CD4-positive, alpha-beta T cell treated with Interleukin-6 for 4 hours (primary cell): ENCODE data around the gene PPM1H.
"Not testable (repeated sequence)": the region's sequence is repeated elsewhere in the genome, so short reads cannot be mapped to it uniquely, and the experiment has no call there.

Source experiments
- DNase-seq: peaks from one replicate; pipeline ENCODE4 v3.0.0-alpha.2; 2020; ENCODE audit warnings: mixed read lengths

Gene PPM1H

DNA sequence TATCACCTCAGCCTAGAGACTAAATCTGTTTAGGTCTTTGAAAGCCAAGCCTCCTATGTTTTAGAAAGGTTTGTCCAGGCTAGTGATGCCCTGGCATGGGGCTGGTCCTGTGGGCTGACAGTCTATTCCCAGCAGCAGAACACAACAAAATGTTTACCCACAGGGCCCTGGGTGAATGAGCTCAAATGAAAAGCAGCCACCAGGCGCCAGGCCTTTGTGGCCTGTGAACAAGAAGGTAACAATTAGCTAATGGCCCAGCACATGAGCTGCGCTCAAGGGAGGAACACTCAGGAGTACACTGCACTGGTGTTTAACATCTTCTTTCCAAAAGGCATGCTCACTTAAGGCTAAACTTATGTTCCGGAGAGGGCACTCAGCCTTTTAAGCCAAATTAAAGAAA is 266.2 kb downstream of the PPM1H start:
- DNase-seq: no peak

GRCh38 chr12:62664951-62665350 is 270.0 kb downstream of the PPM1H start:
- DNase-seq: not testable (repeated sequence)

DNA sequence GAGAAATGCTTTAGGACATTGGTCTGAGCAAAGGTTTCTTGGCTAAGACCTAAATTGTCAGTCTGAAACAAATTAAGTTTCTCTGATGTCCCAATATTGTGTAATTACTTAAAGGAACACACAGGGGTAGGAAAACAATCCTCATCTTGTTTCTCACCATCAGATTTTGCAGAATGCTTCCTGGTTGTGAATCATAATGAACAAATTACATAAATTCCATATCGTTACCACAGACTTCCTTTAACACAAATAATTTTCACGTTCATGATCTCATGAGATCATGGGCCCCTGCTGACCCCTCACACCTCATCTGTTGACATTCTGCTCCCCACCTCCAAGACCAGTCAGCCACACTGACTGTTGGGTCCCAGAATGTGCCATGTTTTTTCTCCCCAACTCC is 274.2 kb downstream of the PPM1H start:
- no peak for DNase-seq

GRCh38 chr12:62659453-62660295 is 275.3 kb downstream of the PPM1H start:
- no peak for DNase-seq

DNA sequence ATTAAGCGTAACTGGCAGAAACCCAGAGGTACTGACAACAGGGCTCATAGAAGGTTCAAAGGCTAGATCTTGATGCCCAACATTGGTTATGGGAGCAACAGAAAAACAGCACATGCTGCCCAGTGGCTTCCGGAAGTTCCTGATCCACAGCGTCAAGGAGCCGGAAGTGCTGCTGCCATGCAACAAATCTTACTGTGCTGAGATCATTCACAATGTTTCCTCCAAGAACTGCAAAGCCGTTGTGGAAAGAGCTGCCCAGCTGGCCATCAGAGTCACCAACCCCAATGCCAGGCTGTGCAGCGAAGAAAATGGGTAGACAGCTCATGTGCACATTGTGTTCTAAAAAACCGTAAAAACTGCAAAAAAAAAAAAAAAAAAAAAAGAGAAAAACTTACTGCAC is 276.0 kb downstream of the PPM1H start:
- DNase-seq: no peak

DNA sequence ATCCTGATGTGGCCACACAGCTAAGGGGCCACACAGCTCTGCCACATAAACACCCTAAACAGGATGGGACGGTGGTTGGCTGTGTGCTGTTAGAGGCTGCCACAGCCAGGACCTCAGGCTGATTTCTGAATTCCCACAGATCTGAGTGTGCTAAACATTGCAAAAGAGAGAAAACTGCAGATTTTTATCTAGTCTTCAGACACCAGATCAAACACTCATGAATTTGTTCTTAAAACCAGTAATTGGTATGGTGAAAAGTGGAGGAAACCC is 277.7 kb downstream of the PPM1H start:
- no peak for DNase-seq

DNA sequence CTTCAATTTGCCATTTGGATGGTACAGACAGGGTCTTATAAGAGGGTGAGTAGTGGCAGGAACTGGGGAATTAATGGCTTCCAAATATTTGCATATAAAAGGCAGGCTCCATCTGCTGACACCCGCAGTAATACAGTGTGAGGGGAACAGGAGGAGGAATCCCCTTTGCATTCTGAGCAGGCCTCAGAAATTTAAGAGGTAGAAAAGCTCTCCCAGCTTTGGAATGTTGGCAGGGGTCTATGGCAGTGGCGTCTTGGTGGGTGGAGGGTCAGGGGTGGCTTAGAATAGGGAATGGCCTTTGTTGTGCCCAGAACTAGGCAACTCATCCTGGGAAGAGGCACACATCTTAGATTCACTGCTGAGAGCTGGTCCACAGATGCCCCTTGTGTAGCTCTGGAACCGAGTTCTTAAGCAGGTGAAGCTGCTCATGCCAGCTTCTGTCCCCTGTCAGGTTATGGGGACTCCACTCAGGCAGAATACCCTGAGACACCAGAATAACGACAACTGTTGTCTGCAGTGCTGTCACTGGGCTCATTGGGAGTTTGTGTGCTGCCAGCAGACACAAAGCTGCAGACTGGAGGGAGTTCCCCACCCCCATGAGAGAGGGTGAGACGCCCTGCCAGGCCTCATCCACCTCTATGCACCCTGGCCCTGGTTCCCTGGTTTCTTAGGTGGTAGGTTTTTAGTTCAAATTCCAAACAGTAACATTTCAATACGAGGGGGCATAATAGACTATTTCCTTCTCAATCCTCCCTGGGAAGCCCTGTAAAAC is 278.2 kb downstream of the PPM1H start:
- no peak for DNase-seq

GRCh38 chr12:62655666-62656151 is 279.2 kb downstream of the PPM1H start:
- no peak for DNase-seq

DNA sequence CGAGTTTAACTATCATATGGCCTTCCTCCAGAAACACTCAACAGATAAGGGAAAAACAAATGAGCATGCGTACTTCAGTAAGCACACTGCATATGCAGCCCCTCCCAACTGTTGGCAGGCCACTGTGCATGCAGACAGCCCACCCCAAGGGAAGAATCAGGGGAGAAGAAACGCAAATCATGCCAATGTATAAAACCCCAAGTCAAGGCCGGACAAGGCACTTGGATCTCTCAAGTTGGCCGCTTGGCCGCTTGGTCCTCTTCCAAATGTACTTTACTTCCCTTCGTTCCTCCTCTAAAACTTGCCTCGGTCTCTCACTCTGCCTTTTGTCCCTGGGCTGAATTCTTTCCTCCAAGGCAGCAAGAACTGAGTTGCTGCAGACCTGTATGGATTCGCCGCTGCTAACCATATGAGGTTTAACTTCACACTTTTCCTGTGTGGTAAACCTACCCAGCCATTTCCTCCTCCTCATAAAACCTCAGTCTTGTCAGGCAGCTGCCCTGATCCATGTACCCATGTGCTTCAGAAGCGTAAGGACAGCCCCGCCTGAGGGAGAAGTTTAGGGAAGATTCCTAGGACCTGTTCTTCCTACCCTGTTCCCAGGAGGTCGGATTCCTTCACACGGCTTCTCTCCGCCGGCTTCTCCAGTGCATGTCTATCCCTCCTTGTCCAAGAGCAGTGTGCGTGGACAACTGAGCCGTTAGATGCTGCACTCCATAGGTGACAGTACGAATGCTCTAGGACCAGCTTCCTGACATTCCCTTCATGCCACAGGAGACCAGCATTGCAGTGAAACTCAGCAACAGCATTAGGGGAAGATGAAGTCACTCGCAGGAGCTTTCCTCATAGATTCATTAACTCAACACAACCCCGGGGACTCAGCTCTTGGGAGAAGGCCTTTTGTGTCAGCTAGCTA is 280.4 kb downstream of the PPM1H start:
- DNase-seq: no peak

DNA sequence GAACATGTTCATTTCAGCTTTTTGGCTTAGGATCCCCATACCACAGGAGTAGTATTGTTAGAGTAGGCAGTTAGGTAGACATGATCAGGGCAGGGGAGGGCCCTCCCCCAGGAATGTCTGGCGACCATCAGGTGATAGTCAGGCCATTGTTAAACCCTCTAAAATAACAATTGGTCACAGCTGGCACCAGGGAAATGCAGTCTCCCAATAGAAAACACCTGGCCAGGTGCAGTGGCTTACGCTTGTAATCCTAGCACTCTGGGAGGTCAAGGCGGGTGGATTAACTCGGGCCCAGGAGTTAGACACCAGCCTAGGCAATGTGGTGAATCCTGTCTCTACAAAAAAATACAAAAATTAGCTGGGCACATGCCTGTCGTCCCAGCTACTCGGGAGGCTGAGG is 281.2 kb downstream of the PPM1H start:
- no peak for DNase-seq

DNA sequence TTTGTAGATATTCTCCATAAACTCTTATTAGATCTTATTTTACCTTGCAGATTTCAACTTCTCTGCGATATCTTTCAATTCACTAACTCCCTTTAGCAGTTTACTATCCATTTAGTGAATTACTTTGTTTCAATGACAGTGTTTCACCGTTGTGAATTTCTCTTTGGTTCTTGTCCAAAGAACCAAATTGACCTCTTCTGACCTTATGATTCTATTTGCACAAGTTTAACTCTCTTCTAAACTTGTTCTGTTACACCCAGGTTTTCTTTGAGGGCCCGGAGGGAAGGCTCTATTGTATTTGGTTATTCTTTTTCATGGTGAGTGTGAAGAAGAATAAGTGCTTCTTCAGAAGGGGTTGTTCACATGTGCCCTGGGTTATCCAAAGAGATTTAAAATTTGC is 281.6 kb downstream of the PPM1H start:
- DNase-seq: no peak

DNA sequence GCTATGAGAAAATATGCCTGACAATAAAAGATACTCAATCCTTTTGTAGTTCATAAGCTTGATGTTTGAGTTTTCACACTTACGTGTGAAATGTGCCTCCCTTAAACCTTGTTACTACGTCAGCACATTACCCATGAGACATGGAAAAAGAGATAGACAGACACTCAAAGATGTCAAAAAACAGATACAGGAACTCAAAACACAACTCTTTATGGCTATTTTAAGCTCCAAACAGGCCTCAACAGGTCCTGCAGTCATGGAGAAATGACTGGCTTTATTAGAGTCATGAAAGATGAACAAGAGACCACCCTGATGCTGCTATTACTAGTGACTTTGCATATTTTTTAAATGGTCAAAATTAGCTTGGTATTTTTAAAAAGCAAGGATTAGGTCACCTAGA is 283.8 kb downstream of the PPM1H start:
- no peak for DNase-seq

DNA sequence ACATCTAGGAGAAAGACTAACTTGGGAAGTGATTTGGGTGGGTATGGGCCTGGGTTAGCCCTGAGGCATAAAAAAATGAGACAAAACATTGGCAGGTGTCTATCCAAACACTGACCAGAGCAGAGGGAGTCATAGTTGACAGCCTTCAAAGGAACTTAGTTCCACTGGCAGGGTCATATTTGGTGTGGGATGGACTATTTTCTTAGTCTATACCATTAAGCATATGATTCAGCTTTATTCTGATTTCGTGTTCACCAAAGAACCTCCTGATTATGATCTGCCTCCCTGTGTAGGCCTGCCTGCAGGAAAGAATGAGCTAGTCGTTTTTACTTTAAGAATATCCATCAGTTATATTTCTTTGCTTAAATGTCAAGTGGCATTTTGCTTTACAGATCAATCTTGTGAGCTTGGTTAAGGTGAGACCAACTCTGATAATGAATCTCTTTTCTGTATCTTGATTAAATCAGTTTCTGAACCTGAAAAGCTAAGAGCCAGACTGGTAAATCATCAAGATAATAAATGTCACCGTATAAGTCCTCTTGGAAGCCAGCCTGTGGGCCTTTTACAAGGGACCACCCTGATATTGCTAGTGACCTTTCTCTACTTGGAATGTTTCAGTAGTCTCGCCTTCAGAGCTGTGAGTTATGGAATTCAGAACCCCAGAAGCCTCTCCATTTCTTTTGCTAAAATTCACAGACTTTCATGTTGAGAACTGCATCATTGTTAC is 285.4 kb downstream of the PPM1H start:
- DNase-seq: no peak

GRCh38 chr12:62647586-62647985 is 287.4 kb downstream of the PPM1H start:
- no peak for DNase-seq

DNA sequence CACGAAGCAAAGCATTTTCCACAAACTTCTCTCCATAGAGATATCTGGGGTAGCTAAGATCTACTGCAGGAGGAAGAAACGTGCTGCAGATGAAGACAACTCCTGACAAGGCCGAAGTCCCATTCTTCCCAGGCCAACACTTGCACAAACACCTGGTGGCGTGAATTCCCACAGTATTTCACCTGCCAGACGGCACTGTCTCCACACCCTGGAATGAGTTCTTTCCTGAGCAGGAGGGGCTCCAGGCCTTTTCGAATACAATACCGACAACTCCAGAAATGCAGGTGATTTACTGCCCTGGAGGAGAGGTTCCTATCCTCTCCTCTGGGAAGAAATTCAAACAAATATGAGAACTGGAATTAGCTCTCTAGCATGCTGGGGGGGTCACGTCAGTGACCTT is 288.4 kb downstream of the PPM1H start:
- no peak for DNase-seq

DNA sequence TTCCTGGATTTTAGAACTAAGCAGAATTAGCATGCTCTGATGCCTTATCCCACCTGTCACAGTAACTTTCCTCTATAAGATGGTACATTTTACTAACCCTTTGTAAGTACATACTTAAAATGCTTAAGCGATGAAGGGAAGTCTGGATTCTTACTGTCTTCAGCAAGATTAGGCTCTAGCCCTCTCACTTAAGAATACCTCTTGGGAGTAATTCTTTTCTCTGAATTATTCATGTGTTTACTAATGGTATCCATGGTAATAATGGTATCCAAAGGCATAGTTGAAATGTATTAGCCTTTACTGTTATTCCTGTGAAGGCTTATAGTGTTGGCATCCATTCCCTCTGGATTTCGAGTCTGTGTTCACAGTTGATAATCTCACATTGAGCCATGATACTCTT is 291.5 kb downstream of the PPM1H start:
- no peak for DNase-seq

DNA sequence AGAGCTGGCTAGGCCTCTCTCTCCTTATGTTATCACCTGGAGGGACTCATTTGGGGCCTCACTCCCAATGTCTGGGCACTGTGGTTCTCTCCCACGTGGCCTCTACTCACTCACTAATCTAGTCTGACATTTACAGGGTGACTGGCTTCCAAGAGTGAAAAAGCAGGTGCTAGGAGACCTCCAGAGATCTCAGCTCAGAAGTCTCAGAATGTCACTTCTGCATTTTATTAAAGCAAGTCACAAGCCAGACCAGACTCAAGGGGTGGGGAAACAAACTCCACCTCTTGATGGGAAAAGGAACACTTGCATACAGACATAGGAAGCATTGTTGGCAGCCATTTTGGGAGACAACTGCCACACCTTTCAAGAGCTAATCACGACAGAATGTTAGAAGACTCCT is 292.5 kb downstream of the PPM1H start:
- DNase-seq: no peak

DNA sequence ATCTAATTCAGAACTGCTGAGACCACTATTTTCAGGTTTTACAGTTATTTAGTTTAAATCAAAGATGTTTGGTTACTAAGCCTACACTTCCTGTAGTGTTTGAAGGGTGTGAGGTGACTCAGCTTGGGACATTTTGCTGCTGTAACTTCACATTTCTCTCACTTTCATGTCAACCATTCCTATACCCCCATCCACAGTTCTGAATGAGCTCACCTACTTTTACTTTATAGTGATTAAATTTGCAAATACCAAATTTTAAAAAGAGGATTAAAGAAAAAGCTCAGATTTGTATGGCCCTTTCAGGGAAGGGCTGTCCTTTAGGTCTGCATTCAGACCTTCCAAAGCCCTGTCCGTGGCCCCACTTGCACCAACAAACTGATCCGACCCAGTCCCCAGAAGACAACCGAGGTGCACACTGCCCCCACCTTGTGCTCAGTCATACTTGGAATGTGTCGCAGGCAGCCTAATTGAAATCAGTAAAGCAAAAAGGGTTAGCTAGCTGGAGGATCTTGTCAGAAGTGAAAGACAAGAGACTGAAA is 294.0 kb downstream of the PPM1H start:
- peak; percentile 33 for DNase-seq

- DNase-seq: no peak
Observed at GRCh38 chr12:62637679-62638078, 297.3 kb downstream of the PPM1H start.

DNA sequence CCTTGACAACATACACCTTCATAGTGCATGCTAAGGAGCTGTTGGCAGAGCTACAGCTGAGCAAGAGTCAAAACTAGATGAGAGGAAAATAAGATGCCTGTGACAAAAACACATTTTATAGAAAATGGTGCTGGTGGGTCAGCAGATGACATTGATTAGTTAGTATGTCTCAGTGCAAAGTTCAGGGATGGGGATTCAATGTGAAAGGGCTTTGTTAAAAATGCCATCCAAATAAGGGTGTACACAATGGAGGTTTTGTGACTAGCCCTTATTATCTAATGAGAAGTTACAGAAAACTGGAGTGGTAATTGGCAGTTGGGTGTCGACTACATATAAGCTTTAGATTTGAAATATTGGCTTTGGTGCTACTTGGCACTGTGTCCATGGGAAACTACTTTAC is 299.3 kb downstream of the PPM1H start:
- no peak for DNase-seq

GRCh38 chr12:62632411-62632918 is 302.5 kb downstream of the PPM1H start:
- DNase-seq: no peak
